ENCODE data around the gene SUPT6H. TPM values are rescaled to one million over a fixed set of nuclear protein-coding genes. Genes with fewer than 3 reads are reported as not detected.
A peak's percentile ranks its signal among the peaks of the same experiment; 100 is the strongest.

The SUPT6H gene
- total RNA-seq, 6 experiments from 2014 or later = 72.7 to 79.7 (median 74.0) TPM

DNA sequence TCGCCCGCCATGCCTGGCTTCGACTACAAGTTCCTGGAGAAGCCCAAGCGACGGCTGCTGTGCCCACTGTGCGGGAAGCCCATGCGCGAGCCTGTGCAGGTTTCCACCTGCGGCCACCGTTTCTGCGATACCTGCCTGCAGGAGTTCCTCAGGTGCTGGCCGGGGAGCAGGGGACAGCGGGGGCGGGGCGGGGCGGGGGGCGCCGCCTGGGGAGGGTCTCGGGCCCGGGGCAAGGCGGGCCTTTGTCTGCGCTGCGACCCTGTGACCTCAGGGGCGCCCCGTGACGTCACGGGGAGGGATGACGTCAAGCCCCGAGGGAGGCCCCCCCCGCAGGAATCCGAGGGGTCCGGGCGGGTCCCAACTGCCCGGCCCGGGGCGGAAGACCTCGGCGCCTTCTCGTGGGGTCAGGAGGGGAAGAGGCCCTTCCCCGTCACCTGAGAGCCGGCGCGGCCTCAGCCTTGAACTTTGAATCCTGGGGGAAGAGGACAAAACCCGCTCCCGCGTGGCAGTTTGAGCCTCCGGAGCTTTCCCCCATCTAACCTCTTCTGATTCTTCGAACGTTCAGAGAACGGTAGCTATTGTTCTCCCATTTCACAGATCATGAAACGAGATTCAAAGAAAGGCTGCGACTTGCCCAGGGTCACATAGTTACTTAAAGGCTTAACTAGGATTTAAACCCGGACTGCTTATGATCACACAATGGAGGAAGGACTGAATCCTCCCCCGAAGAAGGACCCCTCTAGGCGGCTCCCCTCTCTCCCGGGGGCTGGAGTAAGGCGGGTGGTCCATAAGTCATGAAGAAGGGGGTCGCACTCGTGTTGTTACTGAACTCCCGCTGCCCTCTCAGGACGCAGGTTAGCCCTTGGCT, 82.3 kb downstream of the SUPT6H start:
- peak overlapping the region; percentile 96 for H3K4me3 Mint-ChIP-seq
- peaks cover 21% of the 10 kb centered on the region for H3K36me3 Mint-ChIP-seq (ENCODE audit: low read depth)
- TF ChIP-seq CTCF (IDR thresholded peaks at IDR 0.05) = no peak
- H3K9me3 Mint-ChIP-seq = peaks cover 7% of the 10 kb centered on the region
- peaks cover 5% of the 10 kb centered on the region for H3K27me3 Mint-ChIP-seq (ENCODE audit: insufficient read depth)
- H3K27ac Mint-ChIP-seq = peak overlapping the region; percentile 95
- no peak for DNase-seq
- H3K4me1 Mint-ChIP-seq (ENCODE audit: low read depth) = peaks cover 29% of the 10 kb centered on the region

GRCh38 chr17:28744972-28745785, 83.2 kb downstream of the SUPT6H start:
- Mint-ChIP-seq H3K27me3 (ENCODE audit: insufficient read depth) (peaks cover 10% of the 10 kb centered on the region), H3K27ac (peak overlapping the region; percentile 95), H3K4me1 (ENCODE audit: low read depth) (peaks cover 28% of the 10 kb centered on the region), H3K9me3 (no peaks in the 10 kb centered on the region), H3K4me3 (peak overlapping the region; percentile 96), H3K36me3 (ENCODE audit: low read depth) (peaks cover 17% of the 10 kb centered on the region)
- no peak for DNase-seq
- TF ChIP-seq CTCF (IDR thresholded peaks at IDR 0.05) = no peak

DNA sequence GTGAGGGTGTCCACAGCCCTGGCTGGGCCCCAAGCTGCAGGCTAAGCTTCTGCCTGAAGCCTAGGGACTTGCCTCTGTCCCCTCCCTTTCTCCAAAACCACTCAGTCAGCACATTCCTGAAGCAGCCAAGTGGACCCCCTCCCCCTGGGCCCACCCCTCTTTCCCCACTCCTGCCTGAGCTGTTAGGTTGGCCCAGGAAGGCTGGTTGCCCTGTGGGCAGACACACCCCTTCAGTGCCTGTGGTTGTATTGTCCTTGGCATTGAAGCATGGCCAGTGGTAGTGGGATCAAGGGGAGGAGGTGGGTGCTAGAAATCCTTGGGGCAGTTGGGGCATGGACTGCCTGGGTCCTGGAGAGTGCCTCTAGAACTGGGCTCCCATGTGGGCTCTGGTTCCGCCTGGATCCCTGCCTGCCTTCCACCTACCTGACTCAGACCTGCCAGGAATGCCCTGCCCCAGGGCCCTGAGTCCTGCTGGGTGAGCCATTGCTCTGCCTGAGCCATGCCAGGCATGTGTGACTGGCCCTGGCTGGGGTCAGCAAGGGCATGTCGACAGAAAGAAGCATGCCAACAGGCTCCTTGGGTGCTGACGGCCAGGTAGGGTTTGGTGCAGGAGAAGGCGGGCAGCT, 83.9 kb downstream of the SUPT6H start:
- Mint-ChIP-seq H3K36me3 (ENCODE audit: low read depth) (peaks cover 11% of the 10 kb centered on the region), H3K4me1 (ENCODE audit: low read depth) (peaks cover 32% of the 10 kb centered on the region), H3K9me3 (no peaks in the 10 kb centered on the region), H3K27ac (peak overlapping the region; percentile 95), H3K4me3 (peak overlapping the region; percentile 96), H3K27me3 (ENCODE audit: insufficient read depth) (peaks cover 13% of the 10 kb centered on the region)
- DNase-seq = peak; percentile 66
- TF ChIP-seq CTCF (IDR thresholded peaks at IDR 0.05) = no peak

GRCh38 chr17:28746611-28747050, 84.6 kb downstream of the SUPT6H start:
- no peak for TF ChIP-seq CTCF (IDR thresholded peaks at IDR 0.05)
- Mint-ChIP-seq H3K27ac (peak overlapping the region; percentile 95), H3K36me3 (ENCODE audit: low read depth) (peaks cover 11% of the 10 kb centered on the region), H3K4me1 (ENCODE audit: low read depth) (peaks cover 32% of the 10 kb centered on the region), H3K9me3 (no peaks in the 10 kb centered on the region), H3K4me3 (peak overlapping the region; percentile 96), H3K27me3 (ENCODE audit: insufficient read depth) (peaks cover 20% of the 10 kb centered on the region)
- no peak for DNase-seq

- Mint-ChIP-seq H3K9me3 (no peaks in the 10 kb centered on the region), H3K36me3 (ENCODE audit: low read depth) (peaks cover 12% of the 10 kb centered on the region), H3K27ac (no peak overlapping the region), H3K27me3 (ENCODE audit: insufficient read depth) (peaks cover 26% of the 10 kb centered on the region), H3K4me1 (ENCODE audit: low read depth) (peaks cover 32% of the 10 kb centered on the region), H3K4me3 (no peak overlapping the region; the same call in 1 of the 2 replicates)
- no peak for TF ChIP-seq CTCF (IDR thresholded peaks at IDR 0.05)
- DNase-seq = no peak
Observed at GRCh38 chr17:28747051-28747691, 85.2 kb downstream of the SUPT6H start.

Data from HFFc6 (cell line).